Measurements from ENCODE around the gene RAB12.

GRCh38 chr18:8586941-8587340 is 22.3 kb upstream of the RAB12 start:
- TF ChIP-seq EZH2 (IDR thresholded peaks at IDR 0.05) (no peak), EGR1 (IDR thresholded peaks at IDR 0.05; ENCODE audit: low read depth) (no peak), CTCF (IDR thresholded peaks at IDR 0.05 in 2 of 3, conservative IDR thresholded peaks at IDR 0.05 in 1 of 3; ENCODE audit: borderline replicate concordance in 1 of 3, insufficient read depth in 1 of 3, low read depth in 2 of 3, low read length in 2 of 3) (no peak), REST (IDR thresholded peaks at IDR 0.05; ENCODE audit: low read depth) (no peak), FOSL1 (IDR thresholded peaks at IDR 0.05; ENCODE audit: low read depth) (no peak), JUND (IDR thresholded peaks at IDR 0.05) (no peak), CEBPB (IDR thresholded peaks at IDR 0.05; ENCODE audit: low read depth) (no peak), ZNF274 (IDR thresholded peaks at IDR 0.05; ENCODE audit: low read depth, low read length) (no peak)
